ENCODE data around the gene MROH7. TPM values are rescaled to one million over a fixed set of nuclear protein-coding genes. Genes with fewer than 3 reads are reported as not detected.

Gene MROH7
- total RNA-seq, 2 experiments from 2014 or later: 0.14 to 0.19 TPM

DNA sequence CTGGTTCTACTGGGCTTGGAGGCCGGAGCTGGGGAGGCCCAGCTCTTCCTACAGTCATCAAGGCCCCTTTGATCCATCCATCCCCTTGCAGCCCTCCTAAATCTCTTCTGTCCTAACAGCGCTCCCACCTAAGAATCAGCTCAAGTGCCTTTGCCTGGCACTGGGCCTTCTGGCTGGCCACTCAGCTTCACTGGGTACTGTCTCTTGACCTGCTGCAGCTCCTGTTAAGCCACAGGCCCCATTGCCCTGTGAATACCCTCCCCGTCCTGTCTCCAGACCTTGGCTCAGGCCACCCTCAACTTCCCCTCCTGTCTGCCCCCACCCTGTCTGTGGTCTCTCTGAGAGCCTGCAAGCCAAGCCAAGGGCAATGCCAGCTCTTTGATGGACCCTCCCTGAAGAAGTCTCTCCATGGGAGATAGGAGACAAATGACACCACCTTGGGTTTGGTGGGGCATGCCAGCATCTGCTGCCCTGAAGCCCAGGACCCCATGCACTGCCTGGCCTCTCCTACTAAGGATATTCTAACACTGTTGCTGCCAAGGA, 45.6 kb upstream of the MROH7 start:
- CTCF ChIA-PET: no interaction called here
- no peaks in the 10 kb centered on the region for H3K9me3 ChIP-seq (ENCODE audit: control insufficient read depth in 1 of 2, insufficient read depth in 1 of 2, low read length in 2 of 2)

GRCh38 chr1:54596756-54597155, 44.8 kb upstream of the MROH7 start:
- Mint-ChIP-seq H3K27me3 (no peaks in the 10 kb centered on the region), H3K4me3 (no peak overlapping the region), H3K4me1 (ENCODE audit: low read depth) (no peaks in the 10 kb centered on the region), H3K9me3 (no peaks in the 10 kb centered on the region), H3K27ac (no peak overlapping the region), H3K36me3 (ENCODE audit: low read depth) (no peaks in the 10 kb centered on the region)
- DNase-seq (no peak), ATAC-seq (ENCODE audit: poor library complexity) (no peak)
- TF ChIP-seq CTCF (IDR thresholded peaks at IDR 0.05): no peak
- ChIA-PET CTCF (no interaction called here), POLR2A (no interaction called here)
- Histone ChIP-seq H3K4me1 (ENCODE audit: insufficient read depth, low read length) (no peaks in the 10 kb centered on the region), H3K27me3 (ENCODE audit: control insufficient read depth in 1 of 2, insufficient read depth in 2 of 2, low read length in 2 of 2) (no peaks in the 10 kb centered on the region), H3K9me3 (ENCODE audit: control insufficient read depth in 1 of 2, insufficient read depth in 1 of 2, low read length in 2 of 2) (no peaks in the 10 kb centered on the region), H3K27ac (ENCODE audit: low read depth in 1 of 2, low read length in 2 of 2) (no peak overlapping the region), H3K4me3 (ENCODE audit: low read length) (no peak overlapping the region), H3K36me3 (ENCODE audit: insufficient read depth, low read length) (no peaks in the 10 kb centered on the region)
- intact Hi-C loops (cut with DNase I, micrococcal nuclease): no loop called here

More for the DNA sequence above, 45.6 kb upstream of the MROH7 start:
- no peak for TF ChIP-seq CTCF (IDR thresholded peaks at IDR 0.05)
- no peaks in the 10 kb centered on the region for H3K4me1 ChIP-seq (ENCODE audit: insufficient read depth, low read length)
- no peak overlapping the region for H3K27ac ChIP-seq (ENCODE audit: low read depth in 1 of 2, low read length in 2 of 2)
- intact Hi-C loops (cut with DNase I, micrococcal nuclease): no loop called here
- no peak overlapping the region for H3K4me3 ChIP-seq (ENCODE audit: low read length)
- H3K4me3 Mint-ChIP-seq: no peak overlapping the region
- H3K9me3 Mint-ChIP-seq: no peaks in the 10 kb centered on the region
- POLR2A ChIA-PET: no interaction called here
- DNase-seq (no peak), ATAC-seq (ENCODE audit: poor library complexity) (no peak)
- H3K27ac Mint-ChIP-seq: no peak overlapping the region
- H3K27me3 Mint-ChIP-seq: no peaks in the 10 kb centered on the region
- H3K4me1 Mint-ChIP-seq (ENCODE audit: low read depth): no peaks in the 10 kb centered on the region
- H3K36me3 Mint-ChIP-seq (ENCODE audit: low read depth): no peaks in the 10 kb centered on the region
- no peaks in the 10 kb centered on the region for H3K36me3 ChIP-seq (ENCODE audit: insufficient read depth, low read length)
- H3K27me3 ChIP-seq (ENCODE audit: control insufficient read depth in 1 of 2, insufficient read depth in 2 of 2, low read length in 2 of 2): no peaks in the 10 kb centered on the region

- ATAC-seq (ENCODE audit: poor library complexity): no peak
- ChIA-PET CTCF (no interaction called here), POLR2A (no interaction called here)
- Histone ChIP-seq H3K4me1 (ENCODE audit: insufficient read depth, low read length) (no peaks in the 10 kb centered on the region), H3K4me3 (ENCODE audit: low read length) (no peak overlapping the region), H3K27me3 (ENCODE audit: control insufficient read depth in 1 of 2, insufficient read depth in 2 of 2, low read length in 2 of 2) (no peaks in the 10 kb centered on the region), H3K27ac (ENCODE audit: low read depth in 1 of 2, low read length in 2 of 2) (no peak overlapping the region), H3K9me3 (ENCODE audit: control insufficient read depth in 1 of 2, insufficient read depth in 1 of 2, low read length in 2 of 2) (no peaks in the 10 kb centered on the region), H3K36me3 (ENCODE audit: insufficient read depth, low read length) (no peaks in the 10 kb centered on the region)
- no peaks in the 10 kb centered on the region for H3K27me3 Mint-ChIP-seq
- TF ChIP-seq CTCF (IDR thresholded peaks at IDR 0.05): no peak
- intact Hi-C loops (cut with DNase I, micrococcal nuclease): no loop called here
- H3K27ac Mint-ChIP-seq: no peak overlapping the region
- no peaks in the 10 kb centered on the region for H3K4me1 Mint-ChIP-seq (ENCODE audit: low read depth)
- H3K4me3 Mint-ChIP-seq: no peak overlapping the region
- DNase-seq: no peak
- no peaks in the 10 kb centered on the region for H3K36me3 Mint-ChIP-seq (ENCODE audit: low read depth)
- H3K9me3 Mint-ChIP-seq: no peaks in the 10 kb centered on the region
Measured at GRCh38 chr1:54597455-54598030, 44.0 kb upstream of the MROH7 start.
